HG03108 (cell line): ENCODE measurements around the gene SLC19A1.

Experiments
- ATAC-seq: cut with Tn5 transposase; IDR thresholded peaks from one replicate; pipeline ENCODE4 v1.9.1; 2021; ENCODE audit warnings: moderate library complexity; ENCODE audit not compliant: unreplicated experiment

Gene SLC19A1

GRCh38 chr21:45482899-45483821 is 59.1 kb downstream of the SLC19A1 start:
- no peak for ATAC-seq

GRCh38 chr21:45481977-45482898 is 60.0 kb downstream of the SLC19A1 start:
- ATAC-seq = no peak

- ATAC-seq = no peak
These were observed 60.7 kb downstream of the SLC19A1 start for GRCh38 chr21:45481566-45481965.

- no peak for ATAC-seq
These were observed 61.3 kb downstream of the SLC19A1 start for GRCh38 chr21:45480701-45481500.

- ATAC-seq = no peak
These were observed 62.3 kb downstream of the SLC19A1 start for GRCh38 chr21:45479691-45480675.

GRCh38 chr21:45478816-45479669 is 63.2 kb downstream of the SLC19A1 start:
- no peak for ATAC-seq

GRCh38 chr21:45478115-45478801 is 64.0 kb downstream of the SLC19A1 start:
- no peak for ATAC-seq

GRCh38 chr21:45477176-45478114 is 64.8 kb downstream of the SLC19A1 start:
- no peak for ATAC-seq

- ATAC-seq = no peak
These were observed 65.7 kb downstream of the SLC19A1 start for GRCh38 chr21:45476582-45476981.

- no peak for ATAC-seq
These were observed 66.3 kb downstream of the SLC19A1 start for GRCh38 chr21:45475797-45476570.

- no peak for ATAC-seq
These were observed 67.1 kb downstream of the SLC19A1 start for GRCh38 chr21:45475004-45475685.

GRCh38 chr21:45474323-45474950 is 67.8 kb downstream of the SLC19A1 start:
- ATAC-seq = no peak

- ATAC-seq = no peak
These were observed 68.5 kb downstream of the SLC19A1 start for GRCh38 chr21:45473496-45474322.
